Activated CD4-positive, CD25-positive, alpha-beta regulatory T cell (primary cell): ENCODE measurements around the gene SREBF1.

Source experiments
- DNase-seq, 4 experiments: peaks; one replicate each; lab custom pipeline; 2025; lab: John Stamatoyannopoulos, UW

Gene SREBF1

GRCh38 chr17:17795946-17796786 lies 40.6 kb downstream of the SREBF1 start:
- no peak for DNase-seq

DNA sequence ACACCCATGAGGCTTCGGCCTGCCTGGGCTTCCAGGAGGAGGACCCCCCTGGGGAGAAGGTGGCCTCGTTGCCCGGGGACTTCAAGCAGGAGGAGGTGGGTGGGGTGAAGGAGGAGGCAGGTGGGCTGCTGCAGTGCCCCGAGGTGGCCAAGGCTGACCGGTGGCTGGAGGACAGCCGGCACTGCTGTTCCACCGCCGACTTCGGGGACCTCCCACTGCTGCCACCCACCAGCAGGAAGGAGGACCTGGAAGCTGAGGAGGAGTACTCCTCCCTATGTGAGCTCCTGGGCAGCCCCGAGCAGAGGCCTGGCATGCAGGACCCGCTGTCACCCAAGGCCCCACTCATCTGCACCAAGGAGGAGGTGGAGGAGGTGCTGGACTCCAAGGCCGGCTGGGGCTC lies 41.5 kb downstream of the SREBF1 start:
- no peak for DNase-seq

- no peak for DNase-seq
These were observed 42.4 kb downstream of the SREBF1 start for GRCh38 chr17:17794382-17794781.

- no peak for DNase-seq
These were observed 43.2 kb downstream of the SREBF1 start for GRCh38 chr17:17793378-17794214.

DNA sequence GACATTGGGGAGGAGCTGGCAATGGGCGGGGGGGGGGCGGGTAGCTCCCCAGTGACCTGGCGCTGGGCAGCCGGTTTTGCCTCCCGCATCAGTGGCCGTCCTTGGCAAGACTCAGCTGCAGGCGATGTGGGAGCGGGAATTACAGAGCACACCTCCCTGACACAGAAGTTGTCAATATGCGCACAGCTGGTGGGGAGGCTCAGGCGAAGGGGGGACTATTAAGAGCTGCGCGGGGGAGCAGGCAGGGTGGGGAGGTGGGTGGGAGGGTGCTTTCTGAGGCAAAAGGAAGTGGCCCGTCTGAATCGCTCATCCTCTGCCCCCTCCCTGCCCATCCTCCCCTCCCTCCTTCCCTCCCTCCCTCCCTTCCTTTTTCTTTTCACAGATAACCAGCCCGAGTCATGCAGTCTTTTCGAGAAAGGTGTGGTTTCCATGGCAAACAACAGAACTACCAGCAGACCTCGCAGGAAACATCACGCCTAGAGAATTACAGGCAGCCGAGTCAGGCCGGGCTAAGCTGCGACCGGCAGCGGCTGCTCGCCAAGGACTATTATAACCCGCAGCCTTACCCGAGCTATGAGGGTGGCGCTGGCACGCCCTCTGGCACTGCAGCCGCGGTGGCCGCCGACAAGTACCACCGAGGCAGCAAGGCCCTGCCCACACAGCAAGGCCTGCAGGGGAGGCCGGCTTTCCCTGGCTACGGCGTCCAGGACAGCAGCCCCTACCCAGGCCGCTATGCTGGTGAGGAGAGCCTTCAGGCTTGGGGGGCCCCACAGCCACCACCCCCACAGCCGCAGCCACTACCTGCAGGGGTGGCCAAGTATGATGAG lies 44.0 kb downstream of the SREBF1 start:
- peak in 1 of 4 experiments; percentile 32 for DNase-seq

GRCh38 chr17:17792037-17792550 lies 44.7 kb downstream of the SREBF1 start:
- DNase-seq = no peak

DNA sequence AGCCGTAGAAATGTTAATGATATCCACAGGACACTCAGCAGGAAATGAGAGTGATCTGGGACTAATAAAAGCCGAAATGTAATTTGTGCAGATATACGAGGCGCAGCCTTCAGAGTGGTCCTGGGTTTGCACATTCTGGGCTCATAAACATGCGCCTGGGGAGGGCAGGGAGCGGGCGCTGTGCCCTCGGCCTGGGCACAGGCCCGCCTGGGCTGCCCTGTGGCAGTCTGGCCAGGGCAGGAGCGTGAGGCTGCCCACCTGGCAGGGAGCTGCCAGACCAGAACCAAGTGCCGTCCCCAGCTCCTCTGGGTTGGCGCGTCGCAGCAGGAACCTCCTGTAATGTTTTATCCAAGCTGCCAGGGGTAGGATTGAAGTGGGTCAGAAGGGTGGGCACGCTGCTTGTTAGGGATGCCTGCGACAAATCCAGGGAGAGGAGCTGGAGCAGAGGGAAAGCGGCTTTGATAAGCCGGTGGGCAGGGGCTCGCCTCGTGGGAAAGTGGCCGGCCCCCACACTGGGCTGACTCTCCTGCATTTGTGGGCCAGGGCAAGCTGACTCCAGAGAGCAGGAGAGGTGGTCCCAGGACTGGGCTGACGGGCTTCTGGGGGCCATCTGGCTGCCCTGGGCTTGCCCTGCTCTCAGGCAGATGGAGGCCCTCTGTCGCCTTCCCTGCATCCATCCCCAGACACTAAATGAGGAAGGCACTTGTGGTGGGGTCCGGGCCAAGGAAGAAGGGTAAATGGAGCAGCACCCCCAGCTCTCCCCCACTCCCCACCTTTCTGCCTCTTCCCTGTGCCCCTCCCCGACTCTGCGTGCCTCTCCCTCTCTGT lies 45.9 kb downstream of the SREBF1 start:
- DNase-seq = no peak

- no peak for DNase-seq
These were observed 46.8 kb downstream of the SREBF1 start for GRCh38 chr17:17789828-17790636.

DNA sequence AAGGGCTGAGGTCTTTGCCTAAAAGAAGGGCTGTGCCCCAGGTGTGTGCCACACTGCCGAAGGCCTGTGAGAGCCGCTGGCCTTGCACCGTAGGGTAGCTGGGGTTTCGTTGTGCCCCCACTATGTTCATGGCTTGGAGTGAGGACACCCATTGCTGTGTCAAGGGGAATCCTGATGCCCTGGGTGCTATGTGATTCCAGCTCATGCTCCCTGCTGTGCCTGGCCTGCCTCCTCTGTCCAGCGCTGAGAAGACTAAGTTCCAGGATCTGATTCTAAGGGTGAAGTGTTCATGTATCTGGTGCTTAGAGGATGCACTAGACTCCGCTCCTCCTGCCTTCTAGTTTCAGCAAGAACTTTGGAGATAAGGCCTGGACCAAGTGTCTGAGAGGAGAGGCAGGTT lies 47.4 kb downstream of the SREBF1 start:
- no peak for DNase-seq

DNA sequence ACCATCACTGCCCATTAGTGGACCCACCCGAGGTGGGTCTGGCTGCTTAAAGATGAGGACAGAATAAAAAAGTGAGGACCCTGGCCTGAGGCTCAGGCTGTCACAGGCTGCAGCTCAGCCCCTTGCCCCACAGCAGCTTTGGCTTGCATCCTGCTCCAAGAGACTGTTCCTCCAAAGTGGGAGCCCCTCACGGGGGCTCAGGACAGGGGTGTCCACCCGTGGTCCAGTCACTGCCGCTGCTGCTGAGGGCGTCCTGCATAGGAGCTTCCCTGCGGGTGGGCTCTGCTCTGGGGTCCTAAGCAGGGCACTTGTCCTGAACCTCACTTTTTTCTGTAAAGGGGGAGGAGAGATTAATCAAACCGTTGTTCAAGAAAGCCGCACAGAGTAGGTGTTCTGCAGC lies 47.8 kb downstream of the SREBF1 start:
- no peak for DNase-seq

- no peak for DNase-seq
These were observed 49.2 kb downstream of the SREBF1 start for GRCh38 chr17:17787568-17787967.

DNA sequence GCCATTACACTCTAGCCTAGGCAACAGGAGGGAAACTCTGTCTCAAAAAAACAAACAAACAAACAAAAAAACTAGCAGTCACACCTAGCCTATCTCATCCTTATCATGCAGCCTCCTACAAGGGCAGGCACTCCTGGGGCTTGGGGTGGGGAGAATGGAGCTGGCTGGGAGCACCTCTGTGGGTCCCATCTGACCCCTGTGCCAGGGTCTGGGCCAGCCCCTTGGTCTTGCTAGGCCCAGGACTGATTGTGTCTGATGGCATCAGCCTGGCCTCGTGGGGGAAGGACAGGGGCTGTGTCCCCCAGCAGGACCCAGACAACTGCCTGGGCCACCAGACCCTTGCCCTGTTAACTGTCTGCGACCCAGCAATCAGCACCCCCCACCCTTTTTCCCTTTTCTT lies 49.8 kb downstream of the SREBF1 start:
- no peak for DNase-seq

- DNase-seq = no peak
These were observed 51.4 kb downstream of the SREBF1 start for GRCh38 chr17:17785407-17785806.

GRCh38 chr17:17784657-17785267 lies 52.0 kb downstream of the SREBF1 start:
- DNase-seq = no peak

GRCh38 chr17:17783825-17784656 lies 52.7 kb downstream of the SREBF1 start:
- no peak for DNase-seq

GRCh38 chr17:17783116-17783824 lies 53.5 kb downstream of the SREBF1 start:
- peak in 2 of 4 experiments; percentile 13 to 29 for DNase-seq

- DNase-seq = no peak
These were observed 54.2 kb downstream of the SREBF1 start for GRCh38 chr17:17782523-17783115.
